IPS-18c (cell line): ENCODE results near the gene STXBP6.

Source experiments
- H3K4me3 ChIP-seq: 2 replicates; pipeline ENCODE4 v1.7.0; 2013; ENCODE audit warnings: low read depth, mild to moderate bottlenecking, low read length, moderate library complexity; ENCODE audit not compliant: insufficient read depth
- H3K9me3 ChIP-seq: one replicate; pipeline ENCODE4 v1.6.1; 2013; ENCODE audit warnings: mild to moderate bottlenecking, low read length, moderate library complexity; ENCODE audit not compliant: control insufficient read depth, insufficient read depth

STXBP6 gene

DNA sequence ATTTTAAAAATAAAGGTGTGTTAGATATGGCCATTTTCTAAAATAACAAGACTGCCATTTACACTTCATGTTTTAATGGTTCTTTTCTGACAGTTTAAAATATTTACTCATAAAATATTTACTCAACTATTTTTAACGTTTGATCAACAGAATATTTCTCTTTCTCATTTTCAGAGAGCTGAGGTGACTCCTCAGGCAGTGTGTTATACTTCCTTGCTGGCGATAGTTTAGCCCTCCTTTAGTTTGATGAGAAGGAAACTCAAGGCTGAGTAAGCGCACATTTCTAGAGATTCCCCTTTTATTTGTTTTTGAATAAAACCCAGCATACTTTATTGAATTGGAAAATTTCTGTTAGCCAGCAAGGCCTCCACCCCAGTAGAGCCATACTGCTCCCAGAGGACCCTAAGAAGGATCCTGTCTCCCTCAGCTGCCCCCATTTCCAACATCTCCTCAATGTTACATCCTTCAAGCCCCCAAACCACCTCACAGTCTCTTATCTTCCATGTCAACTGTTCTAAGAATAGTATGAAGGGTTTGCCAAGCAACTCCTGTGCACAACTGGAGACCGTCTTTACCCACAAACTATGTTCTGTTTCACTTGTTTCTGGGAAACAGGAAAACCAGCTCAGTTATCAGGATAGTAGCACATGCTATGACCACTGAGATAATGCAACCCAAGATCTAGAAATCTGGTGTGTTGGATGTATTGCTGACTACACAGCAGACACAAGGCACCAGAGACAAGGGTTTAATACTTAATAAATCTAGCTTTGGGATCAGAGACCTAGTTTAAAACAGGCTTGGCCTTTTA lies 129.5 kb downstream of the STXBP6 start:
- no peak overlapping the region for H3K4me3 ChIP-seq

DNA sequence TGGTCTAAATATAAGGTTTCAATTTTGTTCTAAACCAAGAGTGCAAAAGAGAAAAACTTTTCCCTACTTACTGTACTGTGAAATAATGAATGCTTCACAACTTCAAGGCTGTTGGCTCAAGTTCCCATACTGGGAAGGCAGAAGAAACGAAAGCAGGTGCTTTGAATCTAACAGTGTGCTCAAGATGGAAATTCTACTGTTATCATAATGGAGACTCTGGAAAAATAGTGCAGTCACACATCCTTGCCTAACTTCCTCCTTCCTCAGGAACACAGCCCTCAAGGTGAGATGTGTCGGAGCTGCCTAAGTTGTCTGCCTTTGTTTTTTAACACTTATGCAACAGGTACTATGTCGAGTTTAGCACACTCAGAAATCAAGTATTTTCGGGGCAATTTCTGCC lies 131.1 kb downstream of the STXBP6 start:
- Histone ChIP-seq H3K9me3 (no peaks in the 10 kb centered on the region), H3K4me3 (no peak overlapping the region)

More for the DNA sequence above, 129.5 kb downstream of the STXBP6 start:
- H3K9me3 ChIP-seq = no peaks in the 10 kb centered on the region

DNA sequence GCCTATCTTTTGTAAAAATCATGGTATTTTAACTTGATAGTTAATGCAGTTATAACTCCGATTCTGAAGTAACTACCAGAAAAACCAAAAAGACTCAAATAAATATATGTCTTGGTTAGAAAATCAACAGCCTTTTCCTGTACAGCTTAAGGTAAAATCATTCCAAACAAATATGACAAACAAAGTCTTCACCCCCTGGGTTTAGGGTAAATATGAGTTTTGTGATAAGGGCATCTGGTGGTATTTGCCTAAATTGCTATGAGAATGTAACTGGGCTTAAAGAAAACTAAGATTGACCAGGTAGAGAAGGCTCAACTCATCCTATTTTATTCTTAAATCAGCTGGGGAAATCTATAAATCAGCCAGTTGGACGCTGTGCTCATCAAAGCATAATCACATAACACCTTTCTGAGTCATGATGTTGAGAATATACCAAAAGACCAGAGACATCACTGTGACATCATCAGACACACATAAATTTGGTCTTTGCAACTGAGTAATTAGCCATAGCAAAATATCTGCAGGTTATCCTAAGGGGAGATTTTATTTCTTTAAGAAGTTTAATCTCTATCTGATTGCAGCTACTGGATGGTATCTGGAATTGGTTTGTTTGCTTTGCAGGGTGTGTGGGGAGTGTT lies 133.9 kb downstream of the STXBP6 start:
- H3K4me3 ChIP-seq = no peak overlapping the region

DNA sequence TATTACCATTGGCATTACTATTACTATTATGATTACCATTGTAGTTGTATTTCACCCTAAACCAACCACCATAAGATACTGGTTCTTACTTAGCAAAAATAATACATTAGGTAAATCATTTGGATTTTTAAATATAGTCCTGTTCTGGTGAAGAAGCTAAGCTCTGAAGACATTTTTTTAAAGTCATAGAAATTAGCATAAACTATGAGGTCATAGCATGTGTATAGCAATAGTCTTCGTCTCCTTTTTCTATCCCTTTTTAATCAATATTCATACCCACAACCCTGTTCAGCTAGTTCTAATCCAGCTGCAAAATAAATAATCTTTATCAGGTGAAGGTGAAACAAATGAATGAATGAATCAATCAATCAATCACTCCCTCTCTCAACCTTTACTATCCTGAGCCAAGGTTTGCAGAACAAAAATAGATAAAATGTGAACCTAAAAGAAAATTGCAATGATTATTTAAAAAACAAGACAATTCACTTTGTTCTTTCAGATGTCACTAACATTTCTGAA lies 134.5 kb downstream of the STXBP6 start:
- Histone ChIP-seq H3K9me3 (no peaks in the 10 kb centered on the region), H3K4me3 (no peak overlapping the region)

More for the DNA sequence above, 133.9 kb downstream of the STXBP6 start:
- H3K9me3 ChIP-seq = no peaks in the 10 kb centered on the region

DNA sequence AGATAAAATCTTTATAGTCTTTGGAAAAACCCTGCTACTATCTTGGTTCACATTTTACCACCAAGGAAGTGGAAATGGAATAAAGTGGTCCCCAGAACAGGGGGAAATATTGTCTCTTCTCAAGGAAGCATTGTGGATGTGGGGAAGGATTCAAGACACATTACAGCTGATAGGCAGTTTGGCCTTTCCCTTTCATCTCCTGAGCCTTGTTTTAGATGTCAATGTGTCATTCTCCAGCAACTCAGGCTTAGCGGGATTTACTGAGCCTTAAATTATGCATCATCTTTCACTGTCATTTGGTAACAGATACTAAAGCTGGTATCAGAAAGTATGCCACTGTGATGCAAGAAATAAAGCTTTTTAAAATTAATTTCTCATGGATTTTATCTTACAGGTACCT lies 136.2 kb downstream of the STXBP6 start:
- no peak overlapping the region for H3K4me3 ChIP-seq
- H3K9me3 ChIP-seq = no peaks in the 10 kb centered on the region

DNA sequence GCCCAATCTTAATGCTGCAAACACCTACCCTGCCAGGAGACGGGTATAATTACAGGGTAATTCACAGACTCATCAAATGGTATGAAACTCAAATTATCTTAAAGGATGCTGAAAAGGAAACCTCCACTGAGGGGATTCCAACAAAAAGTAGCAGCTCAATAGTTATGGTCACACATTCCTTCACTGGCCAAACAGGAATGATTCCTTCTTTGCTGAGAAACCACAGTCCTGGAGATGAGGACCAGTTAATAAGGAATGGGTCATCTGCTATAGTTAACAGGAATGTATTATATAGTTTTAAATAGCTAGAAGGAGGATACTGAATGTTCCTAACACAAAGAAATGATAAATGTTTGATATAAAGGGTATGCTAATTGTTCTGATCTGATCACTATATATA lies 136.9 kb downstream of the STXBP6 start:
- H3K9me3 ChIP-seq = no peaks in the 10 kb centered on the region
- H3K4me3 ChIP-seq = no peak overlapping the region

DNA sequence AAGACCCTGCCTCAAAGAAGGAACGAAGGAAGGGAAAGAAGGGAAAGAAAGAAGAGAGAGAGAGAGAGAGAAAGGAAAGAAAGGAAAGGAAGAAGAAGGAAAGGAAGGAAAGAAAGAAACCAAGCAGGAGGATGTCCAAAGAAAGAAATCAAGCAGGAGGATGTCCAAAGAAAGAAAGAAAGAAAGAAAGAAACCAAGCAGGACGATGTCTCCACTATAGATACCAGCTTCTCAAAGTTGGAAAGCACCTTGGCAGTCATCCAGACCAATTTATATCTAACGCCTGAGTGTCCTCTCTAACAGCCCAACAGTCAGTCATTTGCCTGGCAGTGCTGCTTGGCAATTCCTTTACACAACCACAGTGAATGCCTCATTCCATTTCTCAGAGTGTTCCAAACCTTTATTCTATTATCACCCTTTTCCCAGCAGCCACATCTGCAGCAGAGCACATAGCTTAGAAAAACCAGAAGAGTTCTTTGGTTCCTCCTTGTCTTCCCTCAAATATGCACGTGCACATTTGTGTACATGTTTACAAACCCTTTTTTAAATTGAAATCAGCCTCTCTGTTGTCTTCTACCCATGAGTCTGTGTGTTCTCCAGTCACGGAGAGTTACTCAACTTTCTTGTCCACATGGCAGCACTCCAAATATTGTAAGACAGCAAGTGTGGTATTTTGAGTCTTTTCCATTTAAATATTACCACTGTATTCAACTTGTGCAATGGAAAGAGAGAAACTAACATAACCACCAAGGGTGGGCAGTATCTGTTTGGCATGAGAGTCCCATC lies 138.4 kb downstream of the STXBP6 start:
- H3K9me3 ChIP-seq = no peaks in the 10 kb centered on the region
- H3K4me3 ChIP-seq = no peak overlapping the region

DNA sequence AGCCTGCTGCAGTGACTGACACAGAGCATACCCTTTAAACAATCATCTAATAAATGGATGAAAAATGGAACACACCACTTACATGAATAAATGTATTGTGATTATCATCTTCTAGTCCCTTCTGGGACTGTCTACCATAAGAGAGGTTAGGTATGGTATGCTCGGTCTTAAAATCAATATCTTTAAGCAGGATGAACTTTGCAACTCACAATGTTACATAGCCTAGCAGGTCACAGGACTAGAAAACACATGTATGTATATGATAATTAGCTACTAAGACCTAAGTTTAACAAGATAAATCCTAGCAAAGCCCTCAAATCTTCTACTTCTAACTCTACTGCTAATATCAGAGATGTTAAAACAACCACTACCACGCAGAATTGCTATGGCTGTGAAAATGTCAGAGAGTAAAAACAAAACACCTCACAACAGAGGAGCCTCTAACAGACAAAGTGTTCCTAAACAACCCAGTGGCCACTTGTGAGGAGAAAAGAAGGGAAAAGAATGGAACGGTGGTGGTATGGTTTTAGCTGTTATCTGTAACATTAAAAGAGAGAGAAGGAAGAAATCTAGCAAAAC lies 139.4 kb downstream of the STXBP6 start:
- Histone ChIP-seq H3K4me3 (no peak overlapping the region), H3K9me3 (no peaks in the 10 kb centered on the region)

DNA sequence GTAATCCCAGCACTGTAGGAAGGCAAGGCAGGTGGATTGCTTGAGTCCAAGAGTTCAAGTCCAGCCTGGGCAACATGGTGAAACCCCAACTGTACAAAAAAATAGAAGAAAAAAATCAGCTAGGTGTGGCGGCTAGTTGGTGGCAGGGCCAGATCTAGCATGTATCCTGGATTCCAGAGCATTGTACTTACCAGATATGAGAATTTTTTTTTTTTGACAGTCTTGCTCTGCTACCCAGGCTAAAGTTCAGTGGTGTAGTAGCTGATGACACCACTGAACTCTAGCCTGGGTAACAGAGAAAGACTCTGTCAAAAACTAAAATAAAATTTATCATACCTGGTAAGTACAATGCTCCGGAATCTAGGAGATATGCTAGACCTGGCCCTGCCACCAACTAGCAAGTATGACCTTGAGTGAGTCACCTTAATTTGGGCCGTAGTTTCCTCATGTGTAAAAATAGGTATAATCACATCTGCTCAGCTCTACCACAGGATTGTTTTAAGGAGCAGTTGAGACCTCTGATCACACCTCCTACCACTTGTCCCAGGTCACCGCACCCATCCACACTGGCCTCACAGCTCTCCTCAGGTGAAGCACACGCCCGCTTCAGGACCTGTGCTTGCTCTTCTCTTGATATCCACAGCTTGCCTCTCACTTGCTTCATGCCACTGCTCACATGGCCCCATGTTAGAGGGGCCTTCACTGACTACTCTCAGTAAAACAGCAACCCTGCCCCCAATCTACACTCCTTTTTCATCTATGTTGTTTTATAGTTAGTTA lies 140.2 kb downstream of the STXBP6 start:
- no peak overlapping the region for H3K4me3 ChIP-seq
- no peaks in the 10 kb centered on the region for H3K9me3 ChIP-seq

DNA sequence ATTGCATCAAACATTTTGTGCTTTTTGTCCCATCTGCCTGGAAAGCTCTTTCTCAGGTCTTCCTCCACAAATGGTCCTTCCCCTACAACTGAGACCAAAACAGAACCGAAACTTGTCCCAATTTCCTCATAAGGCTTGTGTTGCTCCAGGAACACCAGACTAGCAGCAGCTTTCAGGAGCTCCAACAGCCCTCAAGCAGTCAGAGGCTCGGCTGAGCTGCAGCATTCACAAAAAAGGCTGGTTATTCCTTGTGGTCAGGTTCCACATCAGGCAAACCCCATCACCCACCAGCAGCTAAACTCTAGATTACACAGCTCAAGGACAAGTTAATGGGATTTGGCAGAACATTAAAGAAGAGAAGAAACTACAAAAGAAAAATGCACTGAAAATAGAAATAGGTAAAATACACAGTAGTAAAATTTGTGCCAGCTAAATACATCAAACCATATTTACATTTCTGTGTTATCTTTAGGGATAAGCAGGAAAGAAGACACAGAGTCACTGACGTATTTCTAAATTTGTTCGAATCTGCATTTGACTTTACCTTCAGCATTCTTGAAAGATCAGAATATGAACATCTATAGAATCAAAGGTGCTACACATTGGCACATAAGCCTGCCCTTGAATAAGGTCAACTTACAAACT lies 141.2 kb downstream of the STXBP6 start:
- no peaks in the 10 kb centered on the region for H3K9me3 ChIP-seq
- H3K4me3 ChIP-seq = no peak overlapping the region

DNA sequence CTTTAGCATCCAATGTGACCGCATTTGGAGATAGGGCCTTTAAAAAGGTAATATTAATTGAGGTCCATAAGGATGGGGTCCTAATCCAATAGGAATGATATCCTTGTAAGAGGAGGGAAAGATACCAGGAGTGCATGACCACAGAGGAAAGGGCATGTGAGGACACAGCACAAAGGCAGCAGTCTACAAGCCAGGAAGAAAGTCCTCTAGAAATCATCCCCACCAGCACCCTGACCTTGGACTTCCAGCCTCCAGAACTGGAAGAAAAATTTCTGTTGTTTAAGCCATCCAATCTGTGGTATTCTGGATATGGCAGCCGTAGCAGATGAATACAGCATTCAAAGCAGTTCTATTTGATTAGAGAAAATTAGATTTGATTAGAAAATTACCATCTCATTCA lies 145.4 kb downstream of the STXBP6 start:
- no peaks in the 10 kb centered on the region for H3K9me3 ChIP-seq

DNA sequence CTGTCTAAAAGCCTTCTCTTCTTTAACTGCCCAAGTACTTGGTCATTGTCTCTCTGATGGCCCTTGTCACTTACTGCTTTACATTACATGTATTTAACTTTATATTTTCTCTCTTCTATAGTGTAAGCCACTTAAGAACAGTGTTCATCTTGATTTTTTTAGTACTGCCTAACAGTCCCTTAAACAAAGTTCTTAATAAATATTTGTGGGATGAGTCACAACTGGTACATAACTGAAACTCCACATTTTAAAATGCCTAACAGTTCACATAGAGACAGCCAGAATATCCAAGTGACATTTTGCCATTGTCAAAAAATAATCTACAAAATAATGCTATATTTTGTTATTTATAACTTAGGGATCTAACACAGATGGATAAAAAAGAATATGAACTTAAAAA lies 146.6 kb downstream of the STXBP6 start:
- Histone ChIP-seq H3K9me3 (no peaks in the 10 kb centered on the region), H3K4me3 (no peak overlapping the region)

More for the DNA sequence above, 145.4 kb downstream of the STXBP6 start:
- H3K4me3 ChIP-seq = no peak overlapping the region

DNA sequence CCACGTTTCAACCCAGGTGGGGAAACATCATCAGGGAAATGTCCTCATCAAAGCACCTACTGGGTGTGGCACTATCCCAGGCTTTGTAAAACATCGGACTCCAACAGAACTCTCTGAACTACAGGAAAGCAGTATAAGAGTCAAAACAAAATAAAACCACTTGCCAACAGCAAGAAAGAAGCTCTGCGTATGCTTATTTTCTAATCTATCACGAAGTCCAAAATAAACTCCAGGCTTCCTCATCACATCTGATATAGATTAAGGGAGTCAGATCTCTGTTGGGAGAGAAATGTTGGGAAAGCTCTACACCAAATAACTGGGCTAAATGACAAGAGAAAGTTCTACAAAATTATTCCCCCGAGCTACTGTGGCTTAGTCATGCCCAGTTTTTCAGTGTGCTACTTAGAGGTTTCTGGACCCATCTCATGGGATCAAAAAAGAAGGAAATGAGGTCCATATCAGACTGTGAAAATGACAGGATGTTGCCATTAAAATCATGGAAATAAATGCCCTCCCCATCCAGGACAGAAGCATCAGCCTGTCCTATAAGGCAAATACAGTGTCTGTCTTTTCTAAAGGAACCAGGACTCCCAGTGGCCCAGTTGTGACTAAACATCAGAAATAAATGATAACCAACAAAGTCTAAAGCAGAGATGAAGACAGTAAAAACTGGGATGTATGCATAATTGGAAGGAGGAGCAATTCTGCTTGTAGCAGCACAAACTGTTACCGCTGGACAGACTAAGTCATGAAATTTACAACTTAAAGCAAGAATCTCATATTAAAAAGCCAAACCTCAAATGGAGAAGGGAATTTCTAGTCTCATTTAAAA lies 149.5 kb downstream of the STXBP6 start:
- Histone ChIP-seq H3K9me3 (no peaks in the 10 kb centered on the region), H3K4me3 (no peak overlapping the region)

DNA sequence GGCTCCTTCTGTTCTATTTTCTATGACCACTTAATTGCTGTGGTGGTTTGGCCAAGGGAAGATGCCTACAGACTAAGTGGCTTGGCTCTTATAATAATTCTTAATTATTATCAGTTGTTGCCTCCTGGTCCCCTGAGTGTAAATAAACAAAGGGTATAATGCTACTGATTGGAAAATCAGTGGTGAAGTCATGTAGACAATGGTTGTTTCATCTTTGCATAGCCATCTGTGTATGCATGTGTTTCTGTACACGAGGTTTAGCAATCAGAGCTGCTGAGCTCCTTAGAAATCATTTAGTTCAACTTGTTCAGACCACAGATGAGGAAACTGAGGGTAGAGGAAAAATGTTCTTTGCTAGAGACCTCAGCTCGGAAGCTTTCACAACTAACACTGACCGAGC lies 152.2 kb downstream of the STXBP6 start:
- H3K9me3 ChIP-seq = no peaks in the 10 kb centered on the region

DNA sequence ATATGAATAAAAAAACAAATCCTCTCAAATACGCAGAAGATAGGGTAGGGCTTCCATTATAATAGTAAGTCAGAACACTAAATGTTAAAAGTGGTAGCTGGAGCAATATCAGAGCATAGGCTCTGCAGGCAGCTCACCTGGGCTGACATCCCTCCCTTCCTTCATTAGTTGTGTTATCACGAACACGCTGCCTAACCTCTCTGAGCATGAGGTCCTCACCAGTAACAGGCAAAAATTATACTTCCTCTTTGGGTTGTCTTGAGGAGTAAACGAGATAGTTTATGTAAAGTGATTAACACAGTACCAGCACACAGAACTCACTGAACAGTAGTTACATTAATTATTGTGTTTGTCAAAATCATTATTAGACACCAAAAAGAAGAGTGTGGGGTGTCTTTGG lies 154.3 kb downstream of the STXBP6 start:
- Histone ChIP-seq H3K9me3 (no peaks in the 10 kb centered on the region), H3K4me3 (no peak overlapping the region)

More for the DNA sequence above, 152.2 kb downstream of the STXBP6 start:
- no peak overlapping the region for H3K4me3 ChIP-seq

DNA sequence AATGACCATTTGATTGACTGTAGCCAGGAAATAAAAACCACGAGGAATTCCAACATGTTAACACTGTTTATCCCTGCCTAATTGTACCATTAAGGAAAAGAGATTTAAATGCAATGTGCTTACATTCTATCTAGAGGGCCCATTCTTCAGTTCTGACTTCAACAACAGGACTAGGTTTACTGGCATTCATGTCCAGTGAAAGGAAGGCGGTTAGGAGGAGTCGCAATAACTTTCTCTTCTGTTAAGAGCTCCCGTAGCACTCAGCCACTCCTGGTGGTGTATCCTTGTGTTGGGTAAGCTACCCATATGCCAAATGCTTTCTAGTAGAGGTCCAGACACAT lies 154.7 kb downstream of the STXBP6 start:
- Histone ChIP-seq H3K4me3 (no peak overlapping the region), H3K9me3 (no peaks in the 10 kb centered on the region)
